ENCODE measurements around the gene HIVEP3.

DNA sequence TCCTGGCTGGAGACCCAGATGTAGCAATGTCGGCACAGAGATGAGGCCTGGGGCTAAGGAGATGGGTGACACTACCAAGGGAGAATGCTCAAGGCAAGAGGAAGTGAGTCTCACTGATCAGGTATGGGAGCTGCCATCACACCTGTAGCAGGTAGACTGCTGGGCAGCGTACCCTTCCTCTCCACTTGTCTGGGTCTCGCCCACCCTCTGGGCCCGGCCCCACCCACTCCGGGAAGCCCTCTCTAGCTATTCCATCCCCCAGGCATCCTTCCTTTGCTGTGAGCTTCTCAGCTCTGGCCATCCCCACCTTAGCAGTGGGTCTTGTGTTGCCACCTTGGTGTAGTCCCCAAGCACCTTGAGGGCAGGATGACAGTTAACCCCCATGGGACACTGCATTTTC is 346.5 kb downstream of the HIVEP3 start:
- TF ChIP-seq, protein P1, sequence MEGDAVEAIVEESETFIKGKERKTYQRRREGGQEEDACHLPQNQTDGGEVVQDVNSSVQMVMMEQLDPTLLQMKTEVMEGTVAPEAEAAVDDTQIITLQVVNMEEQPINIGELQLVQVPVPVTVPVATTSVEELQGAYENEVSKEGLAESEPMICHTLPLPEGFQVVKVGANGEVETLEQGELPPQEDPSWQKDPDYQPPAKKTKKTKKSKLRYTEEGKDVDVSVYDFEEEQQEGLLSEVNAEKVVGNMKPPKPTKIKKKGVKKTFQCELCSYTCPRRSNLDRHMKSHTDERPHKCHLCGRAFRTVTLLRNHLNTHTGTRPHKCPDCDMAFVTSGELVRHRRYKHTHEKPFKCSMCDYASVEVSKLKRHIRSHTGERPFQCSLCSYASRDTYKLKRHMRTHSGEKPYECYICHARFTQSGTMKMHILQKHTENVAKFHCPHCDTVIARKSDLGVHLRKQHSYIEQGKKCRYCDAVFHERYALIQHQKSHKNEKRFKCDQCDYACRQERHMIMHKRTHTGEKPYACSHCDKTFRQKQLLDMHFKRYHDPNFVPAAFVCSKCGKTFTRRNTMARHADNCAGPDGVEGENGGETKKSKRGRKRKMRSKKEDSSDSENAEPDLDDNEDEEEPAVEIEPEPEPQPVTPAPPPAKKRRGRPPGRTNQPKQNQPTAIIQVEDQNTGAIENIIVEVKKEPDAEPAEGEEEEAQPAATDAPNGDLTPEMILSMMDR (conservative IDR thresholded peaks at IDR 0.05; ENCODE audit: low read depth, low read length) = no peak
- no peak for TF ChIP-seq EZH2 (IDR thresholded peaks at IDR 0.05; ENCODE audit: borderline replicate concordance, low read depth, low read length, poor library complexity, severe bottlenecking)
